NOMO-1 treated with DMSO at 0.1 percent for 48 hours (cell line): Measurements from ENCODE around the gene RHEB.

Experiments
- DNase-seq: peaks from one replicate; lab custom pipeline; 2025; ENCODE audit not compliant: unreplicated experiment; lab: John Stamatoyannopoulos, UW

RHEB gene

GRCh38 chr7:151504715-151505326 is 14.9 kb downstream of the RHEB start:
- no peak for DNase-seq

- peak; percentile 47 for DNase-seq
These were observed 15.6 kb downstream of the RHEB start for GRCh38 chr7:151503902-151504714.

GRCh38 chr7:151501676-151502075 is 18.0 kb downstream of the RHEB start:
- DNase-seq = no peak

GRCh38 chr7:151498495-151498894 is 21.2 kb downstream of the RHEB start:
- DNase-seq = no peak

GRCh38 chr7:151497306-151497871 is 22.3 kb downstream of the RHEB start:
- no peak for DNase-seq

- DNase-seq = no peak
These were observed 24.3 kb downstream of the RHEB start for GRCh38 chr7:151495360-151495759.

- no peak for DNase-seq
These were observed 25.1 kb downstream of the RHEB start for GRCh38 chr7:151494298-151495284.

- DNase-seq = no peak
These were observed 26.6 kb downstream of the RHEB start for GRCh38 chr7:151493083-151493482.

- peak; percentile 56 for DNase-seq
These were observed 27.8 kb downstream of the RHEB start for GRCh38 chr7:151491859-151492258.

GRCh38 chr7:151490456-151491105 is 29.1 kb downstream of the RHEB start:
- no peak for DNase-seq

GRCh38 chr7:151489498-151489897 is 30.2 kb downstream of the RHEB start:
- no peak for DNase-seq

GRCh38 chr7:151488096-151488495 is 31.6 kb downstream of the RHEB start:
- DNase-seq = no peak

GRCh38 chr7:151487228-151487627 is 32.5 kb downstream of the RHEB start:
- DNase-seq = no peak

- no peak for DNase-seq
These were observed 33.6 kb downstream of the RHEB start for GRCh38 chr7:151486074-151486473.

- peak; percentile 62 for DNase-seq
These were observed 34.6 kb downstream of the RHEB start for GRCh38 chr7:151484971-151485707.

GRCh38 chr7:151483711-151483983 is 36.0 kb downstream of the RHEB start:
- DNase-seq = no peak

GRCh38 chr7:151482883-151483710 is 36.6 kb downstream of the RHEB start:
- DNase-seq = no peak

- no peak for DNase-seq
These were observed 37.8 kb downstream of the RHEB start for GRCh38 chr7:151481650-151482505.
